HFF-Myc (cell line): ENCODE data around the gene NOC2L.
A peak's percentile ranks its signal among the peaks of the same experiment; 100 is the strongest.
"Not testable (repeated sequence)": the region's sequence is repeated elsewhere in the genome, so short reads cannot be mapped to it uniquely, and the experiment has no call there.

Experiments
- DNase-seq: peaks from one replicate; pipeline ENCODE4 v3.0.0-alpha.2; 2011; ENCODE audit warnings: low read depth; ENCODE audit errors: extremely low read depth
- H3K4me3 ChIP-seq: replicated peaks from 2 replicates; pipeline ENCODE4 v1.5.1; 2011; ENCODE audit warnings: low read depth, mild to moderate bottlenecking, control low read depth, low read length
- CTCF ChIP-seq: IDR thresholded peaks from 2 replicates; pipeline ENCODE4 v1.5.1; 2012; ENCODE audit warnings: mild to moderate bottlenecking, low read depth, low read length, control low read depth; ENCODE audit errors: missing control alignments

Gene NOC2L

DNA sequence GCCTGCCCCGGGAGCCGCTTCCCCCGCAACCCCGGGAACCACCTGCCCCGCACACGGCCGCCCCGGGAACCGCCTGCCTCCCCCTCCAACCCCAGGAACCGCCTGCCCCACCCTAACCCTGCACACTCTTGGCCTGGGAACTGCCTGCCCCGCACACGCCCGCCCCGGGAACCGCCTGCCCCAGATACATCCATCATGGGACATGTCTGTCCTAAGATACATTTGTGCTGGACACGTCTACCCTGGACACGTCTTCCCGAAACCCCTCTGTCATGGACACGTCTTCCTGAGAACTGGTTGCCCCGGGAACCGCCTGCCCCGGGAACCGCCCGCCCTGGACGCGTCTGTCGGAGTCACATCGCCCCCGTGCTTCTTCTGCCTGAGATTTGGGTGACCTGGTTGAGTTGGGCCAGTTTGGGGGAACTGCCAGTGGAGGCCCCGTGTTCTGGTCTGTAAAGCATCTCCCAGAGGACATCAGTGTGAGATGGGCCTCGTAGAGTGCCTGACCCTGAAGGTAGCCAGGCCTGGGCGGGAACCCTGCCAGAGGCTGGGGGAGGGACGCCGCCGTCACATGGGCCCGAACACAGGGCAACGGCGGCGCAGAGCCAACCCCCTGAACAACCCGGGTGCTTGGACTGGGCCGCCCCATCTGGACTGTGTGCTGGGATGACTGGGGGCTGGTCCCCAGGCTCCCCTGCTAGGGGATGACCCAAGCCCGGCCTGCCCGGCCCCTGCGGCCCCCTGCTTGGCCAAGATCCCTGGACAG is 19.2 kb upstream of the NOC2L start:
- no peak for TF ChIP-seq CTCF
- no peak for DNase-seq
- H3K4me3 ChIP-seq = no peak overlapping the region

DNA sequence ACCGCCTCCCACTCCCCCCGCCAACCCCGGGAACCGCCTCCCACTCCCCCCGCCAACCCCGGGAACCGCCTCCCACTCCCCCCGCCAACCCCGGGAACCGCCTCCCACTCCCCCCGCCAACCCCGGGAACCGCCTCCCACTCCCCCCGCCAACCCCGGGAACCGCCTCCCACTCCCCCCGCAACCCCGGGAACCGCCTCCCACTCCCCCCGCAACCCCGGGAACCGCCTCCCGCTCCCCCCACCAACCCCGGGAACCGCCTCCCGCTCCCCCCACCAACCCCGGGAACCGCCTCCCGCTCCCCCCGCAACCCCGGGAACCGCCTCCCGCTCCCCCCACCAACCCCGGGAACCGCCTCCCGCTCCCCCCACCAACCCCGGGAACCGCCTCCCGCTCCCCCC is 17.7 kb upstream of the NOC2L start:
- not testable (repeated sequence) for H3K4me3 ChIP-seq

DNA sequence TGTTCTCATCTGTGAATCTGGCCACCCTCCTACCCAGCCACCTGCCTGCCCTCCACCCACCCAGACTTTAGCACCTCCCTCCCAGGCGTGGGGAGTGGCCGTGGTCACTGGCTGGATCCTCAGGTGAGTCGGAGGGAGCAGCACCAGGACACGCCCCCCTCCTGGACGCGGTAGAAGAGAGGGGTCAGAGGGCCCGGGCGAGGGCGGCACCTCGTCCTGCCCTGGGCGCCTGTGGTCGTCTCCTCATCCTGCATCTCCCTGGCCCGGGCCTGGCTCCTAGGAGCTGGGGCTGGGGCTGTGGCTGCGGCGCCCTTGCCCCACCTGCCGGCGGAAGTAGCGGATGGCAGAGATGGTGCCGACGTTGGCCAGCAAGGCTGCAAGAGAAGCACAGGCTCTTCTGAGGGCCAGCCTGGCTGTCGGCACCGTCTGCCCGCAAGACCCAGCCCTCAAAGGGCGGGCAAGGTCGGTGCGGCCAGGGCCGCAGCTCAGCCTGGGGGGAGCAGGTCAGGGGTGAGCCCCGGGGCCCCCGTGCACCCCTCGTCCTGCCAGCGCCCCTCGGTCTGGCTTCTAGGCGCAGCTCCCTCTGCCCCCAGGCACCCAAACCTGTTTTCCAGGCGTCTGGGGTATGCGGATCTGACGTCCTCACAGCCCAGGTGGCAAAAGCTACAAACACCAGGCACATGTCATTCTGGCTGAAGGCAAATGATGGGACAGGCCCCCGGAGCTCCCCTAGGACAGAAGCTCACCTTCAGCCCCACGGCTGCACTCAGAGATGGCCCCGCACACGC is 17.0 kb upstream of the NOC2L start:
- no peak overlapping the region for H3K4me3 ChIP-seq
- TF ChIP-seq CTCF = peak; percentile 55
- no peak for DNase-seq

More for the DNA sequence above, 17.7 kb upstream of the NOC2L start:
- DNase-seq = not testable (repeated sequence)

DNA sequence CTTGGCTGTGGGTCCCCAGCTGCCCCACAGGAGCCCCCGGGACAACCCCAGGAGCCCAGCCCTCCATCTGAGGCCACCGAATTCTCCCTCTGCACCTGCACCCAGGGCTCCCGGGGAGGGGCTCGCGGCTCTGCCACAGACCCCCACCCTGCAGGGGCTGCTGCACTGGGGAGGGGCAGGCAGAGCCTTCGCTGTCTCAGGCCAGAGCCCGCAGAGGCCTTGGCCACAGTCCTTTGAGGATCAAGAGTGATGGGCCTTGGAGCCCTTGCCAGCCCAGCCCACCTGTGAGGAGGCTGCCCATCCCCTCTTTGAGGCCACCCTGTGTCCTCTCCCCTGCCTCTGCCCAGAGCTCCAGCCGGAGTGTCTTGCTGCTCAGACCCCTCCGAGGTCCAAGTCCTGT is 16.3 kb upstream of the NOC2L start:
- DNase-seq = no peak
- TF ChIP-seq CTCF = no peak
- H3K4me3 ChIP-seq = no peak overlapping the region

DNA sequence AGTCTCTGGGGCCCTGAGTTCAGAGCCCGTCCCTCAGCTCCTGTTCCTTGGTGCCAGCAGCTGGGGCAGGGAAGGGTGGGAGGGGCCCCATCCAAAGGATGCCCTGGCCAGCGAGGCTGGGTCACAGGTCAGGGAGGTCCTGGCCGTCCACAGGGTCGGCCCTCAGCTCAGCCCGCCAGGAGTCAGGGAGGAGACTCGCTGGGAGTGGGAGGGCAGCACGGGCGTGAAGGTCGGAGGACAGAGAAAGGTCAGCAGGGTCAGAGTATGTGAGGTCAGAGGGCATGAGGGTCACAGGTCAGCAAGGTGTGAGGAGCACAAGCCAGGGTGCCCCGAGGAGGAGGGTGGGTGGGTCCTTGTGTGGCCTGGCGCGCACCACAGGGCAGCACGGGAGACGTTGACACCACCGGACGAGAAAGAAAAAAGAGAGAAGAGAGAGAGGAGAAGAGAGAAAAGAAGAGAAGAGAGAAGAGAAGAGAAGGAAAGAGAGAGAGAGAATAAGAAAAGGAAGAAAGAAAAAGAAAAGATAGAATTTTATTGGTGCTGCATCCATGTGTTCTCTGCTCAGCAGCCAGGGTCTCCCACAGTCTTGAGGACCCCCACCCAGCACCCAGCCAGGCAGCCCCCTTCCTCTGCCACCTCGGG is 15.8 kb upstream of the NOC2L start:
- no peak for DNase-seq
- H3K4me3 ChIP-seq = no peak overlapping the region
- TF ChIP-seq CTCF = no peak

DNA sequence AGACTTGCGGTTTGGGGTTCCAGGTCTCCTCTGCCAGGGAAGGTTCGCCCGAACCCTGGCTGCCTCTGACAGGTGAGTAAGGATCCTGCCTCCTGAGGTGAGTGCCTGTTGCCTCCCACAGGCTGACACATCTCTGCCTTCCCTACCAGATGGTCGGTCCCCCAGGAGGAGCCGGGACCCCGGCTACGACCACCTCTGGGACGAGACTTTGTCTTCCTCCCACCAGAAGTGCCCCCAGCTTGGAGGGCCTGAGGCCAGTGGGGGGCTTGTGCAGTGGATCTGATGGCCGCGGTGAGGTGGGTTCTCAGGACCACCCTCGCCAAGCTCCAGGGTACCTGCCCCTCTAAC is 15.2 kb upstream of the NOC2L start:
- no peak for TF ChIP-seq CTCF
- no peak overlapping the region for H3K4me3 ChIP-seq
- DNase-seq = no peak
